Germinal center (tissue), 1 donor: ENCODE data around the gene RPS6KC1.
"Not testable (repeated sequence)": the region's sequence is repeated elsewhere in the genome, so short reads cannot be mapped to it uniquely, and the experiment has no call there.

Source experiments
- DNase-seq: peaks from one replicate; pipeline ENCODE4 v3.0.0; 2012; ENCODE audit warnings: mixed read lengths, low spot score

Gene RPS6KC1

GRCh38 chr1:213154056-213154685, 103.1 kb downstream of the RPS6KC1 start:
- DNase-seq = no peak

DNA sequence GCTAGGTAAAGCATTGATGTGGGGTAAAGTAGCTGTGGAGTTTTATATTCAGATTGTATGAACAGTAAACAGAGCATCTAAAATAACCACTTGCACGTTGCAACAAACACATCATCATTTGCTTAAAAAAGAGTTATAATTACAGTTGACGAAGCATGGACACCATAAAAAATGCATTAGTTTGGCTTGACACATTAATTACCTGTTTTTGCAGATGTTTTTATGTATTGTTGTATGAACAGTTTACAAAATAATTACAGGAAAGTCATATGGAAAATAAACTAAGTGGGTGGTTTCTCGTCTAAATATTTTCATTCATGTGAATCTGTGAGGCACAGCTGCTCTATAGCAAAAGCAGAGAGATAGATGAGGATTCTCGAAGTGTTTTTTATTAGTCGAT, 108.3 kb downstream of the RPS6KC1 start:
- DNase-seq = no peak

DNA sequence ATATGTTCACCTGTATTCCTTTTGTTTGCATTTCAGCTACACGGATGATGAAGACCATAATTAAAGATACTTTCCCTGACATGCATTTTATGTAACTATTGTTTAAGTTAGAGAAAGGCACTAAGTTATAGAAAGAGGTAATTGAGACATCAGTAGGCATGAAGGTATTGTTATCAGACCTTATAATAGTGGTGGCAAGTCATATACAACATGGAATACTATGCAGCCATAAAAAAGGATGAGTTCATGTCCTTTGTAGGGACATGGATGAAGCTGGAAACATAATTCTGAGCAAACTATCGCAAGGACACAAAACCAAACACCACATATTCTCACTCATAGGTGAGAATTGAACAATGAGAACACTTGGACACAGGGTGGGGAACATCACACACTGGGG, 109.4 kb downstream of the RPS6KC1 start:
- not testable (repeated sequence) for DNase-seq

GRCh38 chr1:213162338-213162737, 111.3 kb downstream of the RPS6KC1 start:
- no peak for DNase-seq

DNA sequence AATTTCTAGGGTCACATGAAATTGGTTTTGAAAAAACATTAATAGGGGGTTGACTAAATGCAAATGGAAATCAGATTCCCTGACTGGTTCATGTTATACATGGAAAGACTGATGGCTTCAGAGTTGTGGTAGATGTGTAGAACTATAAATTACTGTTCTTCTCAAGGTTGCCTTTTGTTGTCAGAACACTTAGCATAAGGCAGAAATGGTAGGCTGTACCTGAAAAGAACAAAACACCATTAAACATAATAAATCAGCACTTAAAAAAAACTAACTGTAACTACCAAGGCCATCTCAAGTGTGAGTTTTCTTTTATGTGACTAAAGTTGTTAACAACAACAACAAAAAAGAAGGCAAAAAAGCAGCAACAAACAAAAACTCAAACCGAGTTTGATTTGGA, 111.8 kb downstream of the RPS6KC1 start:
- no peak for DNase-seq

- DNase-seq = no peak
Observed at GRCh38 chr1:213163278-213163711, 112.3 kb downstream of the RPS6KC1 start.

- DNase-seq = no peak
Observed at GRCh38 chr1:213164561-213164960, 113.5 kb downstream of the RPS6KC1 start.

DNA sequence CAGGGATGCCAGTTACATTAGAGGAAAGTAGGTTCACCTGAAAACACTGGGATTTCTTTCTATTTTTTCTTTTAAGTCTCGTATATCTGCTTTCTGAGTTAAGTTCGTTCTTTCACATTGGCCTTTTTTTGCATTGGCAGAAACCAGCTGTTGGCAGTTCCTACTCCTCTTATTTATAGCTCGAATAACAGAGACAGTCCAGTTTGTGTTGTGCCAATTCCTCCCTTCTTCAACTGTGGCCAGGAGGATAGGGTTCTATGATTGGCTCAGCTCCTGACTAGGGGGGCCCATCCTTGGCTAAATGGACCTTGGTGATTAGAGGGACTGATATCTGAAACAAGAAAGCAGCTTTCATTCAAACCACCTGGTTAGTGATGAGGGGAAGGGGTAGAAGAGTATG, 115.8 kb downstream of the RPS6KC1 start:
- no peak for DNase-seq

DNA sequence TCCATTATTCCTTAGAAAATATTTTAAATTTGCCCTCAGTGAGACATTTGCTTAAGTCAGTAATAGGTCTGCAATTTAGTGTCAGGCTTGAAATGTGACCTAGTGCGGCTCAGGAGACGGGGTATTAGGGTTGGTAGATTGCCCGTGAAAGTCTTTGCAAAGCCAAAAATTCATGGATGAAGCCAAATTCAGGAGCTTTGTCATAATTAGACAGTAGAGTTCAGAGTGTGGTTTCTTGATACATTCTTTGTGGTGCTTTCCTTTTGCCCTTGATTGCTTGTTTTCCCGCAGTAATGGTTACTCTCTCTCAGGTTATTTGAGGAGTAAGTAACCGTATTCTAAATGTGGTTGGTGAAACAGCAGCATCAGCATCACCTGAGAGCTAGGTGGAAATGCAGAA, 120.7 kb downstream of the RPS6KC1 start:
- no peak for DNase-seq

GRCh38 chr1:213176341-213176740, 125.3 kb downstream of the RPS6KC1 start:
- DNase-seq = no peak

DNA sequence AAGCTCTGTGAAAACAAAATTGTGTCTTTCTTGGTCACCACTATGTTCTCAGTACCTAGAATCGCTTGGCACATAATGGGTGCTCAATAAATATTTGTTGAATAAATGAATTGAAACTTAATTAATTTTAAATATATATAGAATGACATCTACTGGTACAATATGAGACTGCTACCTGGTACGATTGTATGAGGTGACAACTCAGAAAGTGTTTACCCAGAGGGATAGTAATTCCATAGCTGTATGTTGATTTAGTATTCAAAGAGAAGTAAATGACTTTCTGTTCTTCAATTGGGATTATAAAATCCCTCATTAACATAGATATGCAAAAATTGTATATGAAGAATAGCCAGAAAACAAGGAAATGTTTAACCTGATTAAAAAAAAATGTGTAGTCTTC, 128.7 kb downstream of the RPS6KC1 start:
- DNase-seq = no peak

- no peak for DNase-seq
Observed at GRCh38 chr1:213180833-213181232, 129.8 kb downstream of the RPS6KC1 start.

DNA sequence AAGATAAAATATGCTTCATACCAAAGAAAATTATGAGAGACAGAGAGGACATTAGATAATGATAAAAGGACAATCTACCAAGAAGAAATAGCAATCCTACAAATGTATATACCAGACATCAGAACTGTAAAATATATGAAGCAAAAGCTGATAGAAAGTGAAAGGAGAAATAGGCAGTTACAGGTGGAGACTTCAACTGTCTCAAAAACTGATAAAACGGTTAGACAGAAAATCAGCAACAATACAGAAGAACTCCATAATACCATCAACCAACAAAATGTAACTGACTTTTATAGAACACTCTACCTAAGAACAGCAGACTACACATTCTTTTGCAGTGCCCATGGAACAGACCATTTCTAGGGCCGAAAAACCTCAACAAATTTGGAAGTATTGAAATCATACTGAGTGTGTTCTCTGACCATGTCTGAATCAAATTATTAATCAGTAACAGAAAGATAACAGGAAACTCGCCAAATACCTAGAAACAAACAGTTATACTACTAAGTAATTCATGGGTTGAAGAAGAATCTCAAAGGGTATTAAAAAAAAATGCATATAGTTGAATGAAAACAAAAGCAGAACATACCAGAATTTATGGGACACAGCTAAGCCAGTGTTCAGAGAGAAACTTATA, 132.1 kb downstream of the RPS6KC1 start:
- no peak for DNase-seq

DNA sequence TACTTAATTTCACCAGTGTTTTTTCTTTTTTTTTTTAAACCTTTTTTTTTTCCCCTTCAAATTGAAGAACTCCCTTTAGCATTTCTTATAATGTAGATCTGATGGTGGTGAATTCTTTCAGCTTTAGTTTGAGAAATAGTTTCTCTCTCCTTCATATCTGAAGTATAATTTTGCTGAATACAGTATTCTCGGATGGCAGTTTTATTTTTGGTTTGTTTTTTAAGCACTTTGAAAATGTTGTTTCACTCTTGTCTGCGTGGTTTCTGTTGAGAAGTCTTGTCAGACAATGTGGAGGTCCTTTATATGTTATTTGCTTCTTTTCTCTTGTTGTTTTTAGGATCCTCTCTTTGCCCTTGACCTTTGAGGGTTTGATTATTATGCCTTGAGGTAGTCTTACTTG, 135.1 kb downstream of the RPS6KC1 start:
- no peak for DNase-seq

DNA sequence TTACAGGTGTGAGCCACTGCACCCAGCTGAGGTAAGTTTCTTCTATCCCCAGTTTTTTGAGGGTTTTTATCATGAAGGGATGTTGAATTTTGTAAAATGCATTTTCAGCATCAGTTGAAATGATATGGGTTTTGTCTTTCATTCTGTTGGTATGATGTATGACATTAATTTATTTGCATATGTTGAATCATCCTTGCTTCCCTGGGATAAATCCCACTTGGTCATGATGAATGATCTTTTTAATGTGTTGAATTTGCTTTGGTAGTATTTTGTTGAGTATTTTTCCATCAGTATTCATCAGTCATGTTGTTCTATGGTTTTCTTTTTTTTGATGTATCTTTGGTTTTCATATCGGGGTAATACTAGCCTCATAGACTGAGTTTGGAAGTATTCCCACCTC, 141.0 kb downstream of the RPS6KC1 start:
- DNase-seq = no peak

GRCh38 chr1:213194383-213194782, 143.3 kb downstream of the RPS6KC1 start:
- DNase-seq = no peak

- DNase-seq = no peak
Observed at GRCh38 chr1:213194855-213195254, 143.8 kb downstream of the RPS6KC1 start.

GRCh38 chr1:213196328-213197054, 145.4 kb downstream of the RPS6KC1 start:
- DNase-seq = not testable (repeated sequence)

- DNase-seq = no peak
Observed at GRCh38 chr1:213200630-213201029, 149.6 kb downstream of the RPS6KC1 start.

- DNase-seq = no peak
Observed at GRCh38 chr1:213201380-213202155, 150.5 kb downstream of the RPS6KC1 start.

DNA sequence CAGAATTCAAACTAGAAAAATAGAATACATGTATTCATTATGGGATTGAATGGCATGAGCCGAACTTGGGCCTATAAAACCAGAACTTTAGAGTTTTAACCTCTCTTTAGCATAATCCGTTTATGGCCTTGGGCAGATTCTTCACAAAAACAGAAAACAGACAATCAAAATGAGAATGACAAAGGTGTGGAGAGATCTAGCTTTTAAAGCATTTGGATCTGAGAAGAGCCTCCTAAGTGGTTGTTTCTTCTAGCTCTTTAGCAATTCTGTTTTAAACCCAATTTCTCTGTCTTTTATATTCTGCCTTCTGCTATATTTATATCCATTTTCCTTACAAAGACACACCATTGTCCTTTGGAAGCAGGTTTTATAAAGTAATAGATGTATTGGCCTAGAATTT, 160.2 kb downstream of the RPS6KC1 start:
- DNase-seq = no peak

GRCh38 chr1:213219076-213219475, 168.0 kb downstream of the RPS6KC1 start:
- DNase-seq = not testable (repeated sequence)

GRCh38 chr1:213221209-213221608, 170.2 kb downstream of the RPS6KC1 start:
- DNase-seq = no peak
